Left ventricle myocardium inferior (tissue), 1 donor: ENCODE results near the gene FAXDC2. TPM values are rescaled to one million over a fixed set of nuclear protein-coding genes. Genes with fewer than 3 reads are reported as not detected.
"Not testable (repeated sequence)": the region's sequence is repeated elsewhere in the genome, so short reads cannot be mapped to it uniquely, and the experiment has no call there.

Experiments used
- DNase-seq: peaks from one replicate; pipeline ENCODE4 v3.0.0-alpha.2; 2020
- H3K27ac ChIP-seq: fragments of 200-600 bp; replicated peaks from 2 replicates; pipeline ENCODE4 v1.8.0; 2021
- H3K27me3 ChIP-seq: fragments of 200-600 bp; 2 replicates; pipeline ENCODE4 v1.8.0; 2021; ENCODE audit warnings: low read depth
- H3K36me3 ChIP-seq: fragments of 200-600 bp; 2 replicates; pipeline ENCODE4 v1.8.0; 2021
- H3K4me1 ChIP-seq: fragments of 200-600 bp; 2 replicates; pipeline ENCODE4 v1.8.0; 2021
- H3K4me3 ChIP-seq: fragments of 200-600 bp; 2 replicates; pipeline ENCODE4 v1.8.0; 2021; ENCODE audit warnings: mild to moderate bottlenecking, moderate library complexity
- H3K9me3 ChIP-seq: fragments of 200-600 bp; replicated peaks from 2 replicates; pipeline ENCODE4 v1.8.0; 2021
- CTCF ChIP-seq: fragments of 200-600 bp; IDR thresholded peaks from 2 replicates; pipeline ENCODE4 v1.8.0; 2021; ENCODE audit warnings: antibody characterized with exemption, mild to moderate bottlenecking, borderline replicate concordance
- intact Hi-C: fragments of 100-400 bp; cut with micrococcal nuclease; formaldehyde crosslinking; loops from one replicate; pipeline ENCODE4 v1.11.0; 2022
- total RNA-seq: library from RNA; stranded (reverse); fragmentation: NEBNext Ultra II Directional; extraction: Animal tissue kit (Norgen Biotek cat#: 25700); gene quantifications from one replicate; pipeline ENCODE4 v1.2.1, GENCODE V29; 2021
- donor health status: DM: no; HTN: yes; CAD: no; lungs with severe emphysema.

The FAXDC2 gene
- total RNA-seq, 1 donor from 2014 or later, result 23.5 TPM

- peaks cover 2% of the 10 kb centered on the region for H3K4me1 ChIP-seq
- no peaks in the 10 kb centered on the region for H3K27me3 ChIP-seq
- peaks cover 66% of the 10 kb centered on the region for H3K36me3 ChIP-seq
- intact Hi-C loops, result no loop called here
- H3K4me3 ChIP-seq, result no peak overlapping the region
- H3K27ac ChIP-seq, result no peak overlapping the region
- TF ChIP-seq CTCF, result no peak
- DNase-seq, result no peak
- H3K9me3 ChIP-seq, result no peaks in the 10 kb centered on the region
These were observed 21.2 kb downstream of the FAXDC2 start for GRCh38 chr5:154829181-154829588.

- peaks cover 17% of the 10 kb centered on the region for H3K4me1 ChIP-seq
- peaks cover 88% of the 10 kb centered on the region for H3K36me3 ChIP-seq
- intact Hi-C loops, result no loop called here
- no peak for DNase-seq
- no peaks in the 10 kb centered on the region for H3K9me3 ChIP-seq
- no peaks in the 10 kb centered on the region for H3K27me3 ChIP-seq
- TF ChIP-seq CTCF, result no peak
- no peak overlapping the region for H3K27ac ChIP-seq
- no peak overlapping the region for H3K4me3 ChIP-seq
These were observed 26.3 kb downstream of the FAXDC2 start for GRCh38 chr5:154824070-154824469.

- H3K4me3 ChIP-seq, result no peak overlapping the region
- no peaks in the 10 kb centered on the region for H3K9me3 ChIP-seq
- TF ChIP-seq CTCF, result no peak
- no peak for DNase-seq
- peaks cover 84% of the 10 kb centered on the region for H3K36me3 ChIP-seq
- no peaks in the 10 kb centered on the region for H3K27me3 ChIP-seq
- H3K27ac ChIP-seq, result no peak overlapping the region
- intact Hi-C loops, result no loop called here
- peaks cover 21% of the 10 kb centered on the region for H3K4me1 ChIP-seq
These were observed 26.8 kb downstream of the FAXDC2 start for GRCh38 chr5:154823605-154824004.

GRCh38 chr5:154822896-154823295, 27.5 kb downstream of the FAXDC2 start:
- DNase-seq, H3K27ac ChIP-seq, H3K9me3 ChIP-seq, H3K27me3 ChIP-seq, intact Hi-C loops, H3K4me3 ChIP-seq: not testable (repeated sequence)
- H3K4me1 ChIP-seq, result peaks cover 27% of the 10 kb centered on the region
- peaks cover 81% of the 10 kb centered on the region for H3K36me3 ChIP-seq

- no peaks in the 10 kb centered on the region for H3K9me3 ChIP-seq
- peaks cover 84% of the 10 kb centered on the region for H3K36me3 ChIP-seq
- peaks cover 39% of the 10 kb centered on the region for H3K4me1 ChIP-seq
- intact Hi-C loops, result no loop called here
- DNase-seq, result no peak
- no peaks in the 10 kb centered on the region for H3K27me3 ChIP-seq
- H3K4me3 ChIP-seq, result no peak overlapping the region
- no peak overlapping the region for H3K27ac ChIP-seq
- no peak for TF ChIP-seq CTCF
These were observed 30.0 kb downstream of the FAXDC2 start for GRCh38 chr5:154820383-154820782.

- TF ChIP-seq CTCF, result no peak
- Histone ChIP-seq H3K27me3 (no peaks in the 10 kb centered on the region), H3K4me1 (peaks cover 39% of the 10 kb centered on the region), H3K9me3 (no peaks in the 10 kb centered on the region), H3K27ac (peak overlapping the region; percentile 21), H3K36me3 (peaks cover 89% of the 10 kb centered on the region), H3K4me3 (no peak overlapping the region)
- intact Hi-C loops, result no loop called here
- DNase-seq, result no peak
These were observed 30.9 kb downstream of the FAXDC2 start for GRCh38 chr5:154819546-154819945.
